Panc1 (cell line): Measurements from ENCODE around the gene ALDH3A1. TPM values are rescaled to one million over a fixed set of nuclear protein-coding genes. Genes with fewer than 3 reads are reported as not detected.

Source experiments
- ATAC-seq: fragments of 200-7000 bp; cut with Tn5 transposase; 2 replicates; pipeline ENCODE4 v1.9.1; 2020; ENCODE audit warnings: mild to moderate bottlenecking, moderate library complexity
- BruUV-seq: library from RNA; stranded (reverse); fragments of 400-500 nt; replicated peaks from 2 replicates; lab custom pipeline; 2021; lab: Mats Ljungman, UMichigan
- CTCF ChIA-PET: fragments of 300-600 bp; sonication (Branson Sonifier 250); formaldehyde crosslinking; loops from one replicate; lab custom pipeline; 2022; ENCODE audit warnings: antibody characterized with exemption; lab: Charles Lee
- POLR2A ChIA-PET: fragments of 300-600 bp; sonication (Branson Sonifier 250); formaldehyde crosslinking; loops from one replicate; lab custom pipeline; 2022; ENCODE audit warnings: antibody characterized with exemption; lab: Charles Lee
- DNase-seq: peaks from one replicate; pipeline ENCODE4 v3.0.0-alpha.2; 2010; ENCODE audit warnings: low read depth, low spot score
- H3K27ac ChIP-seq: 2 replicates; pipeline ENCODE4 v1.5.1; 2011; ENCODE audit warnings: mild to moderate bottlenecking, low read length, inconsistent platforms
- H3K27me3 ChIP-seq: fragments of 200-500 bp; sonication (Bioruptor generic); 2 replicates; pipeline ENCODE4 v1.6.0; 2014; ENCODE audit warnings: low read length, inconsistent platforms; ENCODE audit not compliant: control insufficient read depth, insufficient read depth
- H3K36me3 ChIP-seq: fragments of 200-500 bp; sonication (Bioruptor generic); 2 replicates; pipeline ENCODE4 v1.5.1; 2014; ENCODE audit warnings: inconsistent platforms, mild to moderate bottlenecking, low read length, moderate library complexity; ENCODE audit not compliant: control insufficient read depth, insufficient read depth
- H3K4me1 ChIP-seq: 2 replicates; pipeline ENCODE4 v1.5.1; 2011; ENCODE audit warnings: inconsistent platforms, mild to moderate bottlenecking, low read length, moderate library complexity; ENCODE audit not compliant: control insufficient read depth, insufficient read depth
- H3K4me3 ChIP-seq, 2 experiments: 2 replicates each; pipeline ENCODE4 v1.5.1; 2011 to 2012; ENCODE audit warnings: low read depth in 2 of 2, low read length in 2 of 2, mild to moderate bottlenecking in 2 of 2, inconsistent platforms in 1 of 2, moderate library complexity in 1 of 2
- H3K9me3 ChIP-seq: fragments of 200-500 bp; sonication (Bioruptor generic); 2 replicates; pipeline ENCODE4 v1.5.1; 2014; ENCODE audit warnings: low read depth, mild to moderate bottlenecking, inconsistent platforms, low read length, moderate library complexity; ENCODE audit not compliant: control insufficient read depth, insufficient read depth
- CTCF ChIP-seq: fragments of 450-650 bp; IDR thresholded peaks from 2 replicates; pipeline ENCODE4 v1.5.1; 2017; ENCODE audit warnings: mild to moderate bottlenecking
- POLR2AphosphoS5 ChIP-seq: IDR thresholded peaks from 2 replicates; pipeline ENCODE4 v1.6.1; 2012; ENCODE audit warnings: mild to moderate bottlenecking, low read depth, low read length, moderate library complexity
- REST ChIP-seq, 2 experiments: IDR thresholded peaks; 2 replicates each; pipeline ENCODE4 v1.6.1; 2011 to 2012; ENCODE audit warnings: low read depth in 2 of 2, control low read depth in 1 of 2, low read length in 1 of 2, mild to moderate bottlenecking in 1 of 2, moderate library complexity in 1 of 2; ENCODE audit not compliant: insufficient read depth in 1 of 2
- SIN3A ChIP-seq: IDR thresholded peaks from 2 replicates; pipeline ENCODE4 v1.6.1; 2012; ENCODE audit warnings: low read depth, mild to moderate bottlenecking, low read length, moderate library complexity, borderline replicate concordance; ENCODE audit not compliant: insufficient read depth
- TCF7L2 ChIP-seq: IDR thresholded peaks from 2 replicates; pipeline ENCODE4 v1.6.1; 2011; ENCODE audit warnings: mild to moderate bottlenecking, low read depth, low read length, inconsistent platforms
- in situ Hi-C: cut with HindIII; loops from 2 replicates; pipeline ENCODE4 v1.10.0; 2016; ENCODE audit warnings: low sequenced_read_pairs, low pct_unique_long_range_greater_than_20kb
- intact Hi-C: fragments of 100-400 bp; cut with micrococcal nuclease; formaldehyde crosslinking; loops from one replicate; pipeline ENCODE4 v1.10.0; 2022; ENCODE audit not compliant: unreplicated experiment
- total RNA-seq: library from RNA; stranded (reverse); gene quantifications from one replicate; pipeline ENCODE4 v1.2.1, GENCODE V29; 2021; ENCODE audit not compliant: unreplicated experiment

The ALDH3A1 gene
- total RNA-seq, 1 experiment from 2014 or later = 0.21 TPM

- intact Hi-C loops (no loop called here), in situ Hi-C loops (no loop called here)
- H3K9me3 ChIP-seq = no peaks in the 10 kb centered on the region
- H3K4me3 ChIP-seq = no peak overlapping the region
- BruUV-seq = no TSS peak
- no peak for DNase-seq
- no peak for TF ChIP-seq REST (IDR thresholded peaks at IDR 0.05; ENCODE audit: insufficient read depth in 1 of 2, low read depth in 2 of 2, low read length in 1 of 2)
- TF ChIP-seq TCF7L2 = no peak
- no peak for TF ChIP-seq SIN3A
- TF ChIP-seq POLR2AphosphoS5 = no peak
- TF ChIP-seq CTCF = no peak
- H3K36me3 ChIP-seq = no peaks in the 10 kb centered on the region
- no peaks in the 10 kb centered on the region for H3K27me3 ChIP-seq
- peaks cover 13% of the 10 kb centered on the region for H3K4me1 ChIP-seq
- no peak overlapping the region for H3K27ac ChIP-seq
- ChIA-PET CTCF (no interaction called here), POLR2A (no interaction called here)
- no peak for ATAC-seq
Measured at GRCh38 chr17:19750835-19751234, 2.7 kb upstream of the ALDH3A1 start.

GRCh38 chr17:19750020-19750572 is 2.0 kb upstream of the ALDH3A1 start:
- ChIA-PET POLR2A (no interaction called here), CTCF (no interaction called here)
- Histone ChIP-seq H3K36me3 (no peaks in the 10 kb centered on the region), H3K4me3 (no peak overlapping the region), H3K27ac (no peak overlapping the region), H3K4me1 (peaks cover 13% of the 10 kb centered on the region), H3K9me3 (no peaks in the 10 kb centered on the region), H3K27me3 (no peaks in the 10 kb centered on the region)
- TF ChIP-seq POLR2AphosphoS5 (no peak), CTCF (no peak), REST (IDR thresholded peaks at IDR 0.05; ENCODE audit: insufficient read depth in 1 of 2, low read depth in 2 of 2, low read length in 1 of 2) (no peak), SIN3A (no peak), TCF7L2 (no peak)
- no peak for DNase-seq
- BruUV-seq = no TSS peak
- intact Hi-C loops (no loop called here), in situ Hi-C loops (no loop called here)
- ATAC-seq = no peak
